ENCODE data around the gene PTH1R.
"Not testable (repeated sequence)": the region's sequence is repeated elsewhere in the genome, so short reads cannot be mapped to it uniquely, and the experiment has no call there.

Gene PTH1R

DNA sequence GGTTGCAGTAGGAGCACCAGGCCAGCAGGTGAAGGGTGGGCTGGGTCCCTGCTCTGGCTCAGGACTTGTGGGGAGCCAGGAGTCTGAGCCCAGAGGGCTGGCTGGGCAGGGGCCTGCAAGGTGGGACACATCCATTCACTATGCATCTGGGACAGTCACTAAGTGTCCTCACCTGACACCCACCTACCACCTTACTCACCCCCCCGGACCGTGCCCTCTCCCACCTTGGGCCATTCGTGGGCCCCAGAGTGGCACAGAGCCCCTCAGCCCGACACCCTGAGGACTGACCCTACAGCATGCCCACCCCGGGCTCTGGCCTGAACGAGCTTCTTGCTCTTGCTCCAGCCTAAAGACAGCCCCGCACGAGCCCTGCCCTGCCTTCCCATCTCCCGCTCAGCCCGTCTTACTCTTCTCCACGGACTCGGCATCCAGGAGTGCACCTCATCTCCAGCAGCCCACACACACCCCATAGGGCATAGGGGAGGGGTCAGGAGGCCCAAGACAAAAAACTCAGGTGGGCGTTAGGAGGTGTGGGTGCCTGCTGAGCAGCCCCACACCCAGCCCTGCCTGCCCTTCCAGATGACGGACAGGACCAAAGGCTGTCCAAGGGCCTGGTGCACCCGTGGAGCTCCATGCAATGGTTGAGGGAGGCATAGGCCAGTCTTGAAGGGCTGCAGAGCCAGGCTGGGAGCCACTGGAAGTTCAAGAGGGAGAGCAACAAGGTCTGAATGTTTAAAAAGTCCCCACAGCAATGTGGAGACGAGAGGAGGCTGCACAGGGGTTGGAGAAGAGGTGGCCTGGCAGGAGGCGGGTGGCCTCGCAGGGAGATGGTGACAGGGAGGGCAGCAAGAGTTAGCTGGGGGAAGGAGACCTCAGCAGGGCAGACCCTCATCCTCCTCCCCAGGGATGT lies 27.0 kb downstream of the PTH1R start:
- DNase-seq: no peak
- in situ Hi-C loops (cut with HindIII; ENCODE audit: low pct_ligation_motif_present, low pct_unique_long_range_greater_than_20kb, low sequenced_read_pairs): no loop called here

GRCh38 chr3:46905213-46905560 lies 27.7 kb downstream of the PTH1R start:
- in situ Hi-C loops (cut with HindIII; ENCODE audit: low pct_ligation_motif_present, low pct_unique_long_range_greater_than_20kb, low sequenced_read_pairs): no loop called here
- DNase-seq: no peak

GRCh38 chr3:46905661-46906451 lies 28.3 kb downstream of the PTH1R start:
- in situ Hi-C loops (cut with HindIII; ENCODE audit: low pct_ligation_motif_present, low pct_unique_long_range_greater_than_20kb, low sequenced_read_pairs): no loop called here
- DNase-seq: no peak

GRCh38 chr3:46906471-46907058 lies 29.0 kb downstream of the PTH1R start:
- in situ Hi-C loops (cut with HindIII; ENCODE audit: low pct_ligation_motif_present, low pct_unique_long_range_greater_than_20kb, low sequenced_read_pairs): no loop called here
- no peak for DNase-seq

DNA sequence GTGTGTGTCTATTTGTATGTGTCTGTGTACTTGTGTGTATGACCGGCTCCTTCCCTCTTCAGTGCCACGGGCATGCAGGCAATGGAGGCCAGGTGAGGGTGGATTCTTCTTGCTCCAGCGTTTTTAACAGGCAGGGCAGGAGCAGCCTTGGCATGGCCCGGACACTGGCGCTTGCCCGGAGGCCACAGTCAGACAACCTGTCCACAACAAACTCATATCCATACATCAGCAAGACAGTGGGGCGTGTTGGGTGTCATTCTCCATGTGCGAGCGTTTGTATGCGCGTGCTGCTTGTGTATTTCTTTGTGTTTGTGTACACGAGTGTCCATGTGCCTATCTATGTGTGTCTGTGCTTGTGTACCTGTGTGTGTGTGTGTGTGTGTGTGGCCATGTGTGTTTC lies 29.8 kb downstream of the PTH1R start:
- in situ Hi-C loops (cut with HindIII; ENCODE audit: low pct_ligation_motif_present, low pct_unique_long_range_greater_than_20kb, low sequenced_read_pairs): no loop called here
- no peak for DNase-seq

DNA sequence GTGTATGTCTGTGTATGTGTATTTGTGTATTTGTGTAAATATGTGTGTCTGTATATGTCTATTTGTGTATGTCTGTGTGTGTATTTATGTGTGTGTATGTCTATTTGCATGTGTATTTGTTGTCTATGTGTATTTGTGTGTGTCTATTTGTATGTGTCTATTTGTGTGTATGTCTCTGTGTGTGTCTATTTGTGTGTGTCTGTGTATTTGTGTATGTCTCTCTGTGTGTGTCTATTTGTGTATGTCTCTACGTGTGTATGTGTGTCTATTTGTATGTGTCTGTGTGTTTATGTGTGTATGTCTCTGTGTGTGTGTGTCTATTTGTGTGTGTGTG lies 30.4 kb downstream of the PTH1R start:
- no peak for DNase-seq
- in situ Hi-C loops (cut with HindIII; ENCODE audit: low pct_ligation_motif_present, low pct_unique_long_range_greater_than_20kb, low sequenced_read_pairs): no loop called here

- in situ Hi-C loops (cut with HindIII; ENCODE audit: low pct_ligation_motif_present, low pct_unique_long_range_greater_than_20kb, low sequenced_read_pairs): no loop called here
- DNase-seq: no peak
Observed at GRCh38 chr3:46908294-46908985, 30.9 kb downstream of the PTH1R start.

DNA sequence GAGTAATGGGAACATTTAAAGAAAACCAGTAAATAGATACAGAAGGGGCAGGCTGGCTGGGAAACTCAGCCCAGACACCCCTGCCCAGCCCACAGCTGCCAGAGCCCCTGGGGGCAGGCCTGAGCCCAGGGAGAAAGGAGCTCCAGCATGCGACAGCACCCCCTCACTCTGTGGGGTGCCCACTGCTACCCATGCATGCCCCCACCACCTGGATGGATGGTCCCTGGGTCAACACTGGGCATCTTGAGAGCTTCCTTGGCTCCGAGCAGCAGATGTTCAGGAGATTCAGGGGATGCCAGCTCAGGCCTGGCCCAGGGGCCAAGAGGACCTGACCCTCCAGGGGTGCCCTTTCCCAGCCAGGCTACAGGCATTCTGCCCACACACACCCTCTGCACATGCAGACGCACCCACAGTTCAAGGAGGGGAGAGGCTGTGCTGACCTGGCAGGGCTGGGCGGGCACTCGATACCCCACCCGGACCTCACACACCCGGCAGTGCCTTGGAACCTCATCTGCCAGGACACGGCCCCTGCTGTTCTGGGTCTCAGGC lies 31.5 kb downstream of the PTH1R start:
- no peak for DNase-seq
- in situ Hi-C loops (cut with HindIII; ENCODE audit: low pct_ligation_motif_present, low pct_unique_long_range_greater_than_20kb, low sequenced_read_pairs): no loop called here

DNA sequence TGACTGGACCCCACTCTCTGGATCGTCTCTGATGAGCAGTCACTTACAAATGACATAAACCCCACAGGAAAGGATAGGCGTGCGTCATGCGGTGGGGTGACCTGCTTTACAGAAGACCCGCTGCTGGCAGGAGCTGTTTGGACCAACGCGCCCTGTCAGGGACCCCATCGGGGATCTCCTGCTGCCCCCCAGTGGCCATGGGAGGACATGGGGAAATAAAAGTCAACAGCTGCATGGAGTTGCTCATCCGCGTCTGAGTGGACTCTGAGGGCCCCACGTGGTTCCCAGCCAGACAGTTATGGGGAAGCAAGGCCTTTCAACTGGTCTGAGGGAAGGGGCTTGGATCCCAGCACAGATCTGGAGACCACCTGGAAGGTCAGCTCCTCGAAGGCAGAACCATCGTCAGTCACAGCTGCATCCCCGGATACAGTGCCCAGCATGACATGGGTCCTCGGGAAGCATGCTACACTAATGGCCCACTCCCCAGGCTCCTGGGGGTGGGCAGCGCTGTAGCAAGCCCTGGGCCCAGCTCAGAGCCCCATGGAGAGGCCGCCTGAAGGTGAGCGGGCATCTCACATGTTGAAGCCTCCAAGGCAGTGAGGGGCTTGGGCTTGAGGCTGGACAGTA lies 32.1 kb downstream of the PTH1R start:
- in situ Hi-C loops (cut with HindIII; ENCODE audit: low pct_ligation_motif_present, low pct_unique_long_range_greater_than_20kb, low sequenced_read_pairs): no loop called here

DNA sequence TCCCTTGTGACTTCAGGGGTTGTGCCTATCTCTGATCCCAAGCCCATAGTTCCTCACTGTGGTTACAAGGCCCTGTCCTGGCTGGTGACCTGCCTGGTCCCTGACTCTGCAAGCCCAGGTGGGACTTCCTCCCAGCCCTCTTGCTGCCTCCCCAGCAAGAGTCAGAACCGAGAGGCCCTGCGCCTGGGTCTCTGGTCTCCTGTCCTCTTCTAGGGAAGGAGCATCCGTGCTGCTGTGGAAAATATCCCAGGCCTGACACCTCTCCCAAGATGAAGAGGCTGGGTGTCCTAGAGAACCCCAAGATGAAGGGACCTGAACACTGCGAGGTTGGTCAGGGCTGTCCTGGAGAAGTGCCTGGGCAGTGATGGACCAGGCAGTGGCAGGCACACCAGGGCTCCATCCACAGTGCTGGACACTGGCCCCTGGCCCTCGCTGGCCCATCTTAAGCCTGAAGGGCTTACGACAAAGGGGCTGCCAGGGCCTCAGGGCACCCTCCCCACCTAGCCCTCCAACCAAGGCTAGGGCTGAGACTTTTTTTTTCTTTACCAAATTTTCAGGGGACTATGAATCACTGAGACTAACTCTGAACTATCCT lies 32.7 kb downstream of the PTH1R start:
- DNase-seq: no peak
- in situ Hi-C loops (cut with HindIII; ENCODE audit: low pct_ligation_motif_present, low pct_unique_long_range_greater_than_20kb, low sequenced_read_pairs): no loop called here

More for the DNA sequence above, 32.1 kb downstream of the PTH1R start:
- peak; percentile 75 for DNase-seq

GRCh38 chr3:46910914-46911313 lies 33.4 kb downstream of the PTH1R start:
- in situ Hi-C loops (cut with HindIII; ENCODE audit: low pct_ligation_motif_present, low pct_unique_long_range_greater_than_20kb, low sequenced_read_pairs); DNase-seq: not testable (repeated sequence)

GRCh38 chr3:46912986-46913385 lies 35.5 kb downstream of the PTH1R start:
- in situ Hi-C loops (cut with HindIII; ENCODE audit: low pct_ligation_motif_present, low pct_unique_long_range_greater_than_20kb, low sequenced_read_pairs): no loop called here
- DNase-seq: no peak

DNA sequence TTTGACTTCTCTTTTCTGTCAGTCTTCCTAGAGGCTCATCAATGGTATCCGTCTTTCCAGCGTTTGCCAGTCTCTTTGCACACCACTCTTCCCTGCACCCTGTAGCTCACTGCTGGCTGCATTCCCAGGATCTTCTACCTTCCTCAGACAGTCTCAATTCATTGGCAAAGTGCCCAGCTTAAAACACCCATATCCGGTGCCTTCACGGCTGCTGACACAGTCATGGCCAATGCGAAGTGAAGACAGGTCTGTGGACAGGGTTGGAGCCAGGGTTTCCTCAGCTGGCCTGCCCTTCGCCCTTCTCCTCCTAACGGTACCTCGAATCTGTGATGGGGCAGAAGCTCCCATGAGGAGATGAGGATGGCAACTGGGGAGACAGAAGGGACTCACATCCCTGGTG lies 36.1 kb downstream of the PTH1R start:
- DNase-seq: peak; percentile 83
- in situ Hi-C loops (cut with HindIII; ENCODE audit: low pct_ligation_motif_present, low pct_unique_long_range_greater_than_20kb, low sequenced_read_pairs): no loop called here

DNA sequence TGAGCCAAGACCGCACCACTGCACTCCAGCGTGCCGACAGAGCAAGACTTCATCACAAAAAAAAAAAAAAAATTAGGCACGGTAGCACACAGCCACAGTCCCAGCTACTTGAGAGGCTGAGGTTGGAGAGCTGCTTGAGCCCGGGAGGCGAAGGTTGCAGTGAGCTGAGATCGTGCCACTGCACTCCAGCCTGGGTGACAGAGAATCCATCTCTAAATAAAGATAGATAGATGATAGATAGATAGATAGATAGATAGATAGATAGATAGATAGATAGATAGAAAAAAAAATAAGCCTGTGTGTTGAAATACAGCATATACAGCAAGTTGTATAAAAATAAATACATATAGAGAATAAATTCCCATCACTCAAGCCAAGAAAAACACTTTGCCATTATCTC lies 37.3 kb downstream of the PTH1R start:
- in situ Hi-C loops (cut with HindIII; ENCODE audit: low pct_ligation_motif_present, low pct_unique_long_range_greater_than_20kb, low sequenced_read_pairs): no loop called here
- no peak for DNase-seq

- in situ Hi-C loops (cut with HindIII; ENCODE audit: low pct_ligation_motif_present, low pct_unique_long_range_greater_than_20kb, low sequenced_read_pairs): no loop called here
- DNase-seq: no peak
Observed at GRCh38 chr3:46915297-46915822, 37.8 kb downstream of the PTH1R start.

DNA sequence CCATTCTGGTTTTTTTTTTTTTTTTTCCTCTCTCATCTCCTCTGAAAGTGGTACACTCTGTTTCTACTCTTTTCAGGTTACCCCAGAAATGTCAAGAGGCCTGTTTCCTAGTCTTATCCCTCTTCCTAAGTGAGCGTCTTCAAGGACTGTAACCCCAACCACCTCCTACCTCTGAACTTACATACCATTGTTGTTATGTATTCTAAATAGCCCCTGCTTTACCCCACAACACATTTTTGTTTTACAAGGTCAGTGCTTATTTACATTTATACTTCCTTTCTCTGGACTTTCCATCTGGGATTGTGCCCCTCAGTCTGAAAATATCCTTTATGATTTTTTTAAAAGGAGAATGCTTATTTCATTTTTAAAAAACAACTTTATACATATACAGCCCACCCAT lies 38.8 kb downstream of the PTH1R start:
- in situ Hi-C loops (cut with HindIII; ENCODE audit: low pct_ligation_motif_present, low pct_unique_long_range_greater_than_20kb, low sequenced_read_pairs): no loop called here

GRCh38 chr3:46916799-46917198 lies 39.3 kb downstream of the PTH1R start:
- in situ Hi-C loops (cut with HindIII; ENCODE audit: low pct_ligation_motif_present, low pct_unique_long_range_greater_than_20kb, low sequenced_read_pairs): no loop called here
- no peak for DNase-seq

More for the DNA sequence above, 38.8 kb downstream of the PTH1R start:
- DNase-seq: no peak

GRCh38 chr3:46917257-46917656 lies 39.7 kb downstream of the PTH1R start:
- in situ Hi-C loops (cut with HindIII; ENCODE audit: low pct_ligation_motif_present, low pct_unique_long_range_greater_than_20kb, low sequenced_read_pairs): no loop called here
- no peak for DNase-seq
